Transverse colon (tissue), 4 donors: ENCODE data around the gene NPFF. TPM values are rescaled to one million over a fixed set of nuclear protein-coding genes. Genes with fewer than 3 reads are reported as not detected.

ENCODE experiments used
- DNase-seq: peaks from one replicate; pipeline ENCODE4 v3.0.0-alpha.2; 2019
- H3K27ac ChIP-seq, 4 donors: fragments of 200-600 bp; sonication (generic); 2 replicates each; pipeline ENCODE4 v1.5.1; 2016 to 2018; ENCODE audit warnings: inconsistent platforms in 4 of 4
- H3K27me3 ChIP-seq: fragments of 200-600 bp; sonication (generic); 2 replicates; pipeline ENCODE4 v1.5.1; 2017; ENCODE audit warnings: inconsistent platforms
- H3K36me3 ChIP-seq, 4 donors: fragments of 200-600 bp; sonication (generic); 2 replicates each; pipeline ENCODE4 v1.5.1; 2017 to 2019; ENCODE audit warnings: inconsistent platforms in 4 of 4
- H3K4me1 ChIP-seq, 4 donors: fragments of 200-600 bp; sonication (generic); 2 replicates each; pipeline ENCODE4 v1.5.1; 2017 to 2020; ENCODE audit warnings: inconsistent platforms in 4 of 4
- H3K4me3 ChIP-seq, 4 donors: fragments of 200-600 bp; sonication (generic); 1 replicate in 1 of 4; 2 replicates in 3 of 4; pipeline versions ENCODE4 v1.5.1 to v1.6.1; 2017 to 2019; ENCODE audit warnings: inconsistent platforms in 4 of 4
- H3K9me3 ChIP-seq, 2 donors: fragments of 200-600 bp; sonication (generic); 2 replicates each; pipeline ENCODE4 v1.5.1; 2017 to 2019; ENCODE audit warnings: inconsistent platforms in 2 of 2
- CTCF ChIP-seq, 5 experiments: fragments of 200-600 bp in 3 of 5; fragments of 450-650 bp in 2 of 5; sonication (generic) in 3 of 5; IDR thresholded peaks; 1 replicate in 2 of 5; 2 replicates in 3 of 5; pipeline ENCODE4 v1.5.1; 2016 to 2017; ENCODE audit warnings: antibody characterized with exemption in 5 of 5, inconsistent platforms in 3 of 5, mild to moderate bottlenecking in 2 of 5, moderate library complexity in 1 of 5
- EP300 ChIP-seq: sonication (generic); formaldehyde crosslinking; IDR thresholded peaks from one replicate; pipeline ENCODE4 v1.6.1; 2017; ENCODE audit warnings: antibody characterized with exemption, low read depth
- POLR2A ChIP-seq: fragments of 450-650 bp; IDR thresholded peaks from one replicate; pipeline ENCODE4 v1.6.1; 2016; ENCODE audit warnings: antibody characterized with exemption, mild to moderate bottlenecking, moderate library complexity
- POLR2AphosphoS5 ChIP-seq, 3 donors: sonication (generic); formaldehyde crosslinking; IDR thresholded peaks; one replicate each; pipeline ENCODE4 v1.6.1; 2016; ENCODE audit warnings: antibody characterized with exemption in 3 of 3
- WGBS, 2 donors: methylation state at CpG; one replicate each; pipeline ENCODE4 v1.1.5; 2018; ENCODE audit warnings: low coverage in 1 of 2; 5-methylcytosine and 5-hydroxymethylcytosine counted together
- in situ Hi-C, 4 donors: fragments of 200-750 bp; cut with MboI; loops; one replicate each; pipeline versions ENCODE4 v1.15.0 to v1.15.1; 2017; ENCODE audit warnings: low sequenced_read_pairs in 3 of 4, low pct_ligation_motif_present in 1 of 4, low pct_unique_long_range_greater_than_20kb in 1 of 4
- intact Hi-C: fragments of 100-400 bp; cut with DNase I; formaldehyde crosslinking; loops from one replicate; pipeline ENCODE4 v1.15.1; 2023; ENCODE audit warnings: low total_unique reads
- total RNA-seq, 4 donors: library from RNA; depleted of rRNA; stranded (reverse); fragments of >200 nt; gene quantifications; one replicate each; pipeline ENCODE4 v1.1.0, GENCODE V29; 2016

NPFF gene
- total RNA-seq, 4 donors from 2014 or later = not detected

GRCh38 chr12:53524476-53524875 lies 17.2 kb upstream of the NPFF start:
- intact Hi-C loops = no loop called here

GRCh38 chr12:53523131-53523530 lies 15.8 kb upstream of the NPFF start:
- Histone ChIP-seq H3K4me1 (no peaks in the 10 kb centered on the region), H3K27ac (no peak overlapping the region), H3K4me3 (no peak overlapping the region), H3K27me3 (no peaks in the 10 kb centered on the region), H3K36me3 (peaks cover 0 to 75% (median 33%) of the 10 kb centered on the region in 4 donors), H3K9me3 (no peaks in the 10 kb centered on the region)
- no peak for TF ChIP-seq POLR2A
- no peak for TF ChIP-seq EP300
- TF ChIP-seq POLR2AphosphoS5 (IDR thresholded peaks at IDR 0.05) = no peak
- in situ Hi-C loops (no loop called here), intact Hi-C loops (no loop called here)
- no peak for DNase-seq
- 89 to 90% methylated on average over 1 to 3 of the region's 3 CpGs for WGBS, 2 donors

More at GRCh38 chr12:53524476-53524875, 17.2 kb upstream of the NPFF start:
- H3K9me3 ChIP-seq = no peaks in the 10 kb centered on the region
- H3K4me1 ChIP-seq = no peaks in the 10 kb centered on the region
- no peak overlapping the region for H3K27ac ChIP-seq
- TF ChIP-seq CTCF (IDR thresholded peaks at IDR 0.05) (no peak), POLR2A (no peak), POLR2AphosphoS5 (IDR thresholded peaks at IDR 0.05) (no peak), EP300 (no peak)
- 98 to 99% methylated on average over 13 of the region's 13 CpGs for whole genome bisulfite sequencing, 2 donors
- peaks cover 0 to 71% (median 33%) of the 10 kb centered on the region in 4 donors for H3K36me3 ChIP-seq
- H3K4me3 ChIP-seq = no peak overlapping the region
- no peak for DNase-seq
- in situ Hi-C loops = no loop called here
- no peaks in the 10 kb centered on the region for H3K27me3 ChIP-seq

GRCh38 chr12:53518381-53518780 lies 11.1 kb upstream of the NPFF start:
- WGBS, 2 donors = 80% methylated on average over 5 of the region's 5 CpGs; no CpG with 5 or more reads in 1 of the 2 donors
- intact Hi-C loops (loop anchor here (10.0 kb wide), 1 partner anchor 644 kb away; no protein-coding TSS in a partner anchor), in situ Hi-C loops (no loop called here)
- H3K9me3 ChIP-seq = no peaks in the 10 kb centered on the region
- TF ChIP-seq POLR2AphosphoS5 (IDR thresholded peaks at IDR 0.05) = no peak
- no peak for TF ChIP-seq EP300
- TF ChIP-seq CTCF (IDR thresholded peaks at IDR 0.05) = no peak
- no peak for TF ChIP-seq POLR2A
- no peaks in the 10 kb centered on the region for H3K4me1 ChIP-seq
- peaks cover 0 to 76% (median 37%) of the 10 kb centered on the region in 4 donors for H3K36me3 ChIP-seq
- no peak for DNase-seq
- no peak overlapping the region for H3K27ac ChIP-seq
- H3K27me3 ChIP-seq = no peaks in the 10 kb centered on the region
- H3K4me3 ChIP-seq = no peak overlapping the region

GRCh38 chr12:53516758-53517455 lies 9.6 kb upstream of the NPFF start:
- 80 to 81% methylated on average over 4 to 10 of the region's 13 CpGs for WGBS, 2 donors
- Histone ChIP-seq H3K4me3 (no peak overlapping the region), H3K27ac (no peak overlapping the region), H3K27me3 (no peaks in the 10 kb centered on the region), H3K36me3 (peaks cover 0 to 75% (median 30%) of the 10 kb centered on the region in 4 donors), H3K9me3 (no peaks in the 10 kb centered on the region), H3K4me1 (no peaks in the 10 kb centered on the region)
- DNase-seq = no peak
- TF ChIP-seq CTCF (IDR thresholded peaks at IDR 0.05) (no peak), EP300 (no peak), POLR2AphosphoS5 (IDR thresholded peaks at IDR 0.05) (no peak), POLR2A (no peak)
- in situ Hi-C loops = no loop called here
- intact Hi-C loops = loop anchor here (10.0 kb wide), 1 partner anchor 642 kb away; no protein-coding TSS in a partner anchor
